Chondrocyte (in vitro differentiated cells): ENCODE measurements around the gene RAD1. TPM values are rescaled to one million over a fixed set of nuclear protein-coding genes. Genes with fewer than 3 reads are reported as not detected.

Experiments
- DNase-seq: peaks from one replicate; pipeline ENCODE4 v3.0.0; 2021; ENCODE audit warnings: mixed read lengths, low spot score
- H3K27ac Mint-ChIP-seq: one replicate; pipeline ENCODE4 v1.8.0; 2021; ENCODE audit warnings: mild to moderate bottlenecking, moderate library complexity, mixed read lengths; ENCODE audit not compliant: unreplicated experiment
- H3K27me3 Mint-ChIP-seq: 2 replicates; pipeline ENCODE4 v1.8.0; 2021; ENCODE audit warnings: low read depth, mixed read lengths
- H3K36me3 Mint-ChIP-seq: 2 replicates; pipeline ENCODE4 v1.8.0; 2021; ENCODE audit warnings: low read depth, mixed read lengths
- H3K4me1 Mint-ChIP-seq: 2 replicates; pipeline ENCODE4 v1.8.0; 2021; ENCODE audit warnings: low read depth, mild to moderate bottlenecking, mixed read lengths
- H3K4me3 Mint-ChIP-seq: one replicate; pipeline ENCODE4 v1.8.0; 2021; ENCODE audit warnings: mild to moderate bottlenecking, moderate library complexity, mixed read lengths; ENCODE audit not compliant: unreplicated experiment
- H3K9me3 Mint-ChIP-seq: 2 replicates; pipeline ENCODE4 v1.8.0; 2021; ENCODE audit warnings: low read depth, mixed read lengths
- CTCF ChIP-seq: fragments of 200-600 bp; sonication (generic); IDR thresholded peaks from 2 replicates; pipeline ENCODE4 v1.5.0; 2021; ENCODE audit warnings: antibody characterized with exemption, mild to moderate bottlenecking, moderate library complexity
- long read RNA-seq: library from polyadenylated mRNA; stranded (forward); transcript quantifications from one replicate; pipeline ENCODE4 v2.0.0, GENCODE V29; 2021
- total RNA-seq: library from RNA; stranded (reverse); gene quantifications from 3 replicates; pipeline ENCODE4 v1.2.1, GENCODE V29; 2021

The RAD1 gene, protein sequence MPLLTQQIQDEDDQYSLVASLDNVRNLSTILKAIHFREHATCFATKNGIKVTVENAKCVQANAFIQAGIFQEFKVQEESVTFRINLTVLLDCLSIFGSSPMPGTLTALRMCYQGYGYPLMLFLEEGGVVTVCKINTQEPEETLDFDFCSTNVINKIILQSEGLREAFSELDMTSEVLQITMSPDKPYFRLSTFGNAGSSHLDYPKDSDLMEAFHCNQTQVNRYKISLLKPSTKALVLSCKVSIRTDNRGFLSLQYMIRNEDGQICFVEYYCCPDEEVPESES
- total RNA-seq = 20.3 to 24.7 TPM (median 20.5 TPM) in 3 replicates
- long read RNA-seq, full-length matches to known transcripts = 29 of 50 reads
- long read RNA-seq, partial matches to known transcripts = 3 of 50 reads
- long read RNA-seq, other reads (novel, unspliced or antisense) = 18 of 50 reads

GRCh38 chr5:34915139-34915855, at the start of gene RAD1, which contains the start of gene BRIX1:
RAD1 (minus strand) TSS chr5:34915504; CDS start chr5:34914892, 612 bp downstream.
BRIX1 (plus strand) TSS chr5:34915711; CDS start chr5:34915739, 28 bp downstream.
- Mint-ChIP-seq H3K4me3 (no peak within 1 kb of the TSS), H3K36me3 (peaks cover 10% of the 10 kb centered on the region), H3K4me1 (peaks cover 37% of the 10 kb centered on the region), H3K27me3 (no peaks in the 10 kb centered on the region), H3K27ac (no peak within 1 kb of the TSS), H3K9me3 (no peaks in the 10 kb centered on the region)
- peak; percentile 99 for DNase-seq
- TF ChIP-seq CTCF = peak; percentile 43

DNA sequence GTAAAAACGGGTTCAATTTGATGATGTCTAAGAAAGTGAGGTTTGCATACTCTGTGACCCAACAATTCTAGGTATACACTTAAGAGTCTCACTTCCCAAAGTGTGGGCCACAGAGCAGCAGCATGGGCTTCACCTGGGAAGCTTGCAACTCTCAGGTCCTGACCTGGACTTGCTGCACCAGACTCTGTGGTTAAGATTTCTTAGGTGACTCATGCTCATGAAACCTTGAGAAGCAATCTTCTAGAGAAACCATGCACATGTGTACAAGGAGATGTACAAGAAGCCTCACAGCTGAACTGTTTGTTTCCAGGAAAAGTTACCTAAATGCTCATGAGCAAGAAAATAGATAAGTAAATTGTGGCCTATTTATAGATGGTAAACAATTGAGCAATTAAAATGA, 44.0 kb upstream of the RAD1 start:
- DNase-seq = no peak
- no peaks in the 10 kb centered on the region for H3K4me1 Mint-ChIP-seq
- peaks cover 8% of the 10 kb centered on the region for H3K36me3 Mint-ChIP-seq
- H3K27ac Mint-ChIP-seq = no peak overlapping the region
- H3K4me3 Mint-ChIP-seq = no peak overlapping the region
- no peaks in the 10 kb centered on the region for H3K27me3 Mint-ChIP-seq
- H3K9me3 Mint-ChIP-seq = no peaks in the 10 kb centered on the region
- no peak for TF ChIP-seq CTCF

DNA sequence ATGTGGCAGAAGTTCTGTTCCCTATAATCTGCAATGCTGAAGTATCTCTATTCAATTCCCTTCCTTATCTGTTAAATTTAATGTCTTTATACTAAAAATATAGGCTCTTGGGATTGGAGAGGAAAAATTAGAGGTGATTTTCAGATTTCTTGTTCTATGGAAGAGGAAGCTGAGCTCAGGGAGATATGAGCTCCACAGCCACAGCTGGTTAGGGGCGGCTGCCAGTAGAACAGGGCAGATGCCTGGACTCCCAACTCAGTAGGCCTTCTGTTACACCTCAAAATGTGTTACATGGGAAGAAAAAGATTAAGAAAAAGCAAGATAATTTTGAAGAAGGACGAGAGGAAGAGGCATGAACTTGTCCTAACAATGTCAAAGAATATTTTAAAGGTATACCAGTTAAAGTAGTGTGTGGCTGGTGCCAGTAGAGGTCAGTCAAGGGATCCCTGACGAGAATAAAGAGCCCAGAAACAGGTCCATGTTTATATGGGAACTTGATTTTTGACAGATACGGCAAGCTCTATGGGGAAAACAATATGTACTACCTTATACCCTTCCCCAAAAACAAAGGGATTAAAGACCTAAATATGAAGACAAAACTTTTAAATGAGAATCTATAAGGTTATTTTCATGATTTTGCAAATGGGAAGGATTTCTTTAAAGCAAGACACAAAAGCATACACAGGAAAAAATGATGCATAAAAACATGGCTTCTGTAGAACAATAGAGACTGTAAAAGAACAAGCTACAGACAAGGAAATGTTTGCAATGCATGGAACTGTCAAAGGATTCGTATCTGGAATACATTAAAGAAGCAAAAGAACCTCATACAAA, 42.8 kb upstream of the RAD1 start:
- Mint-ChIP-seq H3K4me3 (no peak overlapping the region), H3K36me3 (peaks cover 13% of the 10 kb centered on the region), H3K9me3 (no peaks in the 10 kb centered on the region), H3K27me3 (no peaks in the 10 kb centered on the region), H3K4me1 (no peaks in the 10 kb centered on the region), H3K27ac (no peak overlapping the region)
- no peak for DNase-seq
- TF ChIP-seq CTCF = peak; percentile 76

- Mint-ChIP-seq H3K27me3 (no peaks in the 10 kb centered on the region), H3K9me3 (no peaks in the 10 kb centered on the region), H3K4me3 (no peak overlapping the region), H3K36me3 (peaks cover 14% of the 10 kb centered on the region), H3K27ac (no peak overlapping the region), H3K4me1 (no peaks in the 10 kb centered on the region)
- DNase-seq = no peak
- no peak for TF ChIP-seq CTCF
These were observed 42.0 kb upstream of the RAD1 start for GRCh38 chr5:34957321-34957720.
